Stimulated activated CD4-positive, alpha-beta T cell treated with anti-CD3 and anti-CD28 coated beads, Interleukin-15, amount 100 ng/mL, for 1 hour (primary cell): ENCODE results near the gene TBR1.

Experiments
- DNase-seq, 2 donors: peaks; one replicate each; pipeline ENCODE4 v3.0.0-alpha.2; 2020; ENCODE audit warnings: low read depth in 1 of 2, low spot score in 1 of 2

TBR1 gene

DNA sequence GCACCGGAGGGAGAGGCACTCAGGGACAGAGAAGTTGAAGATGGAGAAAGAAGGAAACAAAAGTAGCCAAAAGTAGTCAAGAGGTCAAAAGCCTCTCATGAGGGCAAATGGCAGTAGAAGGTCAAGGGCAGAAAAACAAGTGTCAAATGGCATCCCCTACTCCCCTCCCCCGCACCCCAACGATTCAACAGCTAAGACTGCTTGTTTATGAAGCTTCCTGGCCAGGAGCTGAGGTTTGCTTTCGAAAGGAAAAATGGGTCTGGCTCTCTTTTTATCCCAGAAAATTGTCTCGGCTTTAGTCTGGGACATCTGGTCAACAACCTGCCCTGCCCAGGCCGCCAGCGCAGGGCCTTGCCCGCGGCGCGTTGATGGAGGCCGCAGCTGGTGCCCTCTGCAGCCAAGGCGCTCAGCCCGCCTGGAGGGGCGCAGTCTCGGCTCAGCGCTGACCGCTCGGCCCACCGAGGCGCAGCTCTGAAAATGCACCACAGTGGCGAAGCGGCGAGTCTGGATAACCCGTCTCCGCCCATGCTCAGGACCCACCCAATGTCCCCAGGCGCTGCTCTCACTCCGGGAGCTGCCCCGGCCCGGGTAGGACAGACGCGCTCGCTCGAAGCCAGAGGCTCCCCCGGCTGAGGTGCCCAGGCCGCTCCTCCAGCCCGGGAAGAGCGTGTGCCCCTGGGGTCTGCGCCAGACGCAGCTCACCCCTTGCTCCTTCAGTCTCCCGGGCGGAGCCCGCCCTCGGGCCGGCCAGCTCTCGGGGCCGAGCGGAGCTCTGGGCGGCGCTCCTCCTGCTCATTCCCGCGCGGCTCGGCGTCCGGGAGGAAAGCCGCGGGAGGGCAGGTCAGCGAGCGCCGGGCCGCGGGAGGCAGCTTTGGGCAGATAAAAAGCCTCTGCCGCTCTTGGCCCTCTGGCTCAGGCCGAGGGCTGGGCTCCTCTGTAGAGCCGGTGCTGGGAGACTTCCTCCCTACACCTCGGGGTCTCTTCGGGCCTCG lies 1.8 kb upstream of the TBR1 start:
- no peak for DNase-seq

GRCh38 chr2:161415034-161415986 lies 787 bp upstream of the TBR1 start:
- DNase-seq = no peak

DNA sequence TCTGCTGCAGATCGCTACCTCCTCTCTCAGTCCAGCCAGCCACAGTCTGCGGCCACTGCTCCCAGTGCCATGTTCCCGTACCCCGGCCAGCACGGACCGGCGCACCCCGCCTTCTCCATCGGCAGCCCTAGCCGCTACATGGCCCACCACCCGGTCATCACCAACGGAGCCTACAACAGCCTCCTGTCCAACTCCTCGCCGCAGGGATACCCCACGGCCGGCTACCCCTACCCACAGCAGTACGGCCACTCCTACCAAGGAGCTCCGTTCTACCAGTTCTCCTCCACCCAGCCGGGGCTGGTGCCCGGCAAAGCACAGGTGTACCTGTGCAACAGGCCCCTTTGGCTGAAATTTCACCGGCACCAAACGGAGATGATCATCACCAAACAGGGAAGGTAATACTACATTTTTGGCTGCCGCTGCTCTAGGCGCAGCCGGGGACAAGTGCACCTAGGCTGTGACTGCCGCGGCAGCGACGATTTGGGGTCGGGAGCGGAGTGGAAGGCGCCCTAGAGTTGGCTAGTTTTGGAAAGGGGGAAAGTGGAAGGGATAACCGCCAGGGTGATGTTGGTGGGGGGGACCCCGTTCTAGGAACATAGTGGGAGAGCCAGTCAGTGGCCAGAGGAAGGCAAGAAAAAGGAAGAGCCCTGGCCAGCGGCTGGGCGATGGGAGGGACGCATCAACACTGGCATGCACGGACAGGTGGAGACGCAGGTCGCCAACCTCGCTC lies 776 bp downstream of the TBR1 start:
- no peak for DNase-seq

- DNase-seq = no peak
Measured at GRCh38 chr2:161417438-161418274, 1.6 kb downstream of the TBR1 start.

DNA sequence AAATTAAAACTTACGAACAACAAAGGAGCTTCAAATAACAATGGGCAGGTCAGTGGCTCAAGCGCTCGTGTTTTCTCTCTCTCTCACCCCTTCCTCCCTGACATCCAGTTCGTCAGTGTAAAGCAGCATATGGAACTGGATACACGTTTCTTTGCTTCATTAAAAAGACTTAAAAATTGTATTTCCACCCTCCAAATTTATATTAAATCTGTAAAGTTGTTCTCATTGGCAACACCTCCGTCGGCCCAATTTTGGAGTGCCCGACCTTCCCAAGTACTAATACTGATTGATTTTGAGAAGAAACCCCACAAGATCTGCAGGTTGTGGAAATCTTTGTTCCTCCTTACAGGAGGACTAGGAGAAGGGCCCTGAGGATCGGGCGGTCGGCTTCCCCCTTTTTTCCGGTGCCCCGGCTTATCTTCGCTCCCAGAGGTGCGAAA lies 2.2 kb downstream of the TBR1 start:
- no peak for DNase-seq

DNA sequence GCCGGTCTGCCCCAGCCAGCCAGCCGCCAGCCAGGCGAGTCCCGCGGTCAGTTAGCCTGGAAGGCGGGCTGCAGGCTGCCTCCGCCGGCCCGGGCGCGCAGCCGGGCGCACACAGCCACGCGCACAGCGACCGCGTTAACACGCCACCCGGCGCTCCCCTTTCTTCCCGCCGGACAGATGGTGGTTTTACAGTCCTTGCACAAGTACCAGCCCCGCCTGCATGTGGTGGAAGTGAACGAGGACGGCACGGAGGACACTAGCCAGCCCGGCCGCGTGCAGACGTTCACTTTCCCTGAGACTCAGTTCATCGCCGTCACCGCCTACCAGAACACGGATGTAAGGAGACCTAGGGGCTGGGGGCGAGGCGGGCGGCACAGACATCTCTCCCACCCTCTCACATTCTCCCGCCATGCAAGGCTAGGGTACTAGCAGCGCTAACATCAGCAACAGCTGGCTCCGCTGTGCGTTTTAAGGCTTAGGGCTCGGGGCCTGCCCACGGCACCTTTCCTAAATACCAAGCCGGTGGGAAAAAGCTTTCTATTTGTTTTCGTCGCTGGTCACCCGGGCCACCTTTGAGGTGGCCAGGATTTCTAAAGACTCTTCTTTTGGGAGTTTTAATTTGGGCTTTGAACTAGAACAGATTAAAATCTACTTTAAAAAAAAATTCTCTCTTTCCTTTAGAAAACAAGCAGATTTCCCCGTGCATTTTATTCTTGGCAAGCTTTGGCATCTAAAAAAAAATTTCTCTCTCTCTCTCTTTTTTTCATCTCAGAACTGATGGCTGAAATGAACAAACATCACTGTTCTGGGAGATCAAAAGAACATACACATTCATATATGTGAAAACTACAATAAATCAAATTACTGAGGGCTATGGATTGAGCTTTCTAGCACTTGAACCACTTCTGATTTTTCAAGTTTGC lies 2.9 kb downstream of the TBR1 start:
- no peak for DNase-seq

- no peak for DNase-seq
Measured at GRCh38 chr2:161419638-161420190, 3.6 kb downstream of the TBR1 start.

GRCh38 chr2:161420406-161421074 lies 4.4 kb downstream of the TBR1 start:
- no peak for DNase-seq

- no peak for DNase-seq
Measured at GRCh38 chr2:161421686-161422085, 5.6 kb downstream of the TBR1 start.

DNA sequence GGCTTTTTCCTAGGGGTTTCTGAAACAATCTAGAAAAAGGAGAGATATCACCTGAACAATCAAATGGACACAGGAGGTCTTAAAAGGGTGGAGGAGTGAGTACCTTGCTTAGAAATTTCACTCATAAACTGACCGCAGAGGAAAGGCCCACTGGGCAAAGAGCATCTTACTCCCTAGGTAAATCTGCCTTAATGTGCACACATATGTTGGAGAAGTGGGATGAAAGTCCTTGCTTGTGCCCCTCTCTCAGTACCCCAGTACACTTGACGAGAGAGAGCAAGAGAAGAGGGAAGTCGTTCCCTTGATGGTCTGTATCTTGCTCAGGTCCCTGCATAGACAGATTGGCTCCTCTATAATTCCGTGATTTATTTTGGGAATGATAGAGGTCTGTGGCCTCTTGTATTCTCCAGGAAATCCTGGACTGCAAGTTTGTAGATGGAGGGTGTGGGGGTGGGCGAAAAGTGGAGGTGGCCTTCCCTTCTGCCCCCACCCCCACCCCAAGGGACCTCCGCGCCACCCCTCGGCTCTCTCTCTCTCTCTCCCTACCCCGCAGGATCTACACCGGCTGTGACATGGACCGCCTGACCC lies 6.8 kb downstream of the TBR1 start:
- DNase-seq = no peak

DNA sequence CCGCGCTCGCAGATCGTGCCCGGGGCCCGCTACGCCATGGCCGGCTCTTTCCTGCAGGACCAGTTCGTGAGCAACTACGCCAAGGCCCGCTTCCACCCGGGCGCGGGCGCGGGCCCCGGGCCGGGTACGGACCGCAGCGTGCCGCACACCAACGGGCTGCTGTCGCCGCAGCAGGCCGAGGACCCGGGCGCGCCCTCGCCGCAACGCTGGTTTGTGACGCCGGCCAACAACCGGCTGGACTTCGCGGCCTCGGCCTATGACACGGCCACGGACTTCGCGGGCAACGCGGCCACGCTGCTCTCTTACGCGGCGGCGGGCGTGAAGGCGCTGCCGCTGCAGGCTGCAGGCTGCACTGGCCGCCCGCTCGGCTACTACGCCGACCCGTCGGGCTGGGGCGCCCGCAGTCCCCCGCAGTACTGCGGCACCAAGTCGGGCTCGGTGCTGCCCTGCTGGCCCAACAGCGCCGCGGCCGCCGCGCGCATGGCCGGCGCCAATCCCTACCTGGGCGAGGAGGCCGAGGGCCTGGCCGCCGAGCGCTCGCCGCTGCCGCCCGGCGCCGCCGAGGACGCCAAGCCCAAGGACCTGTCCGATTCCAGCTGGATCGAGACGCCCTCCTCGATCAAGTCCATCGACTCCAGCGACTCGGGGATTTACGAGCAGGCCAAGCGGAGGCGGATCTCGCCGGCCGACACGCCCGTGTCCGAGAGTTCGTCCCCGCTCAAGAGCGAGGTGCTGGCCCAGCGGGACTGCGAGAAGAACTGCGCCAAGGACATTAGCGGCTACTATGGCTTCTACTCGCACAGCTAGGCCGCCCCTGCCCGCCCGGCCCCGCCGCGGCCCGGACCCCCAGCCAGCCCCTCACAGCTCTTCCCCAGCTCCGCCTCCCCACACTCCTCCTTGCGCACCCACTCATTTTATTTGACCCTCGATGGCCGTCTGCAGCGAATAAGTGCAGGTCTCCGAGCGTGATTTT lies 7.6 kb downstream of the TBR1 start:
- DNase-seq = no peak

GRCh38 chr2:161424394-161424769 lies 8.3 kb downstream of the TBR1 start:
- DNase-seq = no peak

DNA sequence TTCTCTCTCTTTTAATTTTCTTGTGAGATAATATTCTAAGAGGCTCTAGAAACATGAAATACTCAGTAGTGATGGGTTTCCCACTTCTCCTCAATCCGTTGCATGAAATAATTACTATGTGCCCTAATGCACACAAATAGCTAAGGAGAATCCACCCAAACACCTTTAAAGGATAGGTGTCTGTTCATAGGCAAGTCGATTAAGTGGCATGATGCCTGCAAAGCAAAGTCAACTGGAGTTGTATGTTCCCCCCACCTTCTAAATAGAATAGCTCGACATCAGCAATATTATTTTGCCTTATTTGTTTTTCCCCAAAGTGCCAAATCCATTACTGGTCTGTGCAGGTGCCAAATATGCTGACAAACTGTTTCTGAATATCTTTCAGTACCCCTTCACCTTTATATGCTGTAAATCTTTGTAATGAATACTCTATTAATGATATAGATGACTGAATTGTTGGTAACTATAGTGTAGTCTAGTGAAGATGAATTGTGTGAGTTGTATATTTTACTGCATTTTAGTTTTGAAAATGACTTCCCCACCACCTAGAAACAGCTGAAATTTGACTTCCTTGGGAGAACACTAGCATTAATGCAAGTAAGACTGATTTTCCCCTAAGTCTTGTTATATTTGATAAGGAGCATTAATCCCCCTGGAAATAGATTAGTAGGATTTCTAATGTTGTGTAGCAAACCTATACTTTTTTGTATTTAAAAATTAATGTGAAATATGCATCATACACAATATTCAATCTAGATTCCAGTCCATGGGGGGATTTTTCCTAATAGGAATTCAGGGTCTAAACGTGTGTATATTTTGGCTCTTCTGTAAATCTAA lies 9.0 kb downstream of the TBR1 start:
- DNase-seq = no peak

GRCh38 chr2:161425728-161426454 lies 9.8 kb downstream of the TBR1 start:
- DNase-seq = no peak

- no peak for DNase-seq
Measured at GRCh38 chr2:161426455-161426921, 10.4 kb downstream of the TBR1 start.
